Activated CD4-positive, alpha-beta T cell treated with anti-CD3 and anti-CD28 coated beads, Interleukin-2, amount 50 U/mL, for 1 hour (primary cell): ENCODE data around the gene GORASP1.

Experiments
- DNase-seq: peaks from one replicate; pipeline ENCODE4 v3.0.0-alpha.2; 2020

Gene GORASP1

DNA sequence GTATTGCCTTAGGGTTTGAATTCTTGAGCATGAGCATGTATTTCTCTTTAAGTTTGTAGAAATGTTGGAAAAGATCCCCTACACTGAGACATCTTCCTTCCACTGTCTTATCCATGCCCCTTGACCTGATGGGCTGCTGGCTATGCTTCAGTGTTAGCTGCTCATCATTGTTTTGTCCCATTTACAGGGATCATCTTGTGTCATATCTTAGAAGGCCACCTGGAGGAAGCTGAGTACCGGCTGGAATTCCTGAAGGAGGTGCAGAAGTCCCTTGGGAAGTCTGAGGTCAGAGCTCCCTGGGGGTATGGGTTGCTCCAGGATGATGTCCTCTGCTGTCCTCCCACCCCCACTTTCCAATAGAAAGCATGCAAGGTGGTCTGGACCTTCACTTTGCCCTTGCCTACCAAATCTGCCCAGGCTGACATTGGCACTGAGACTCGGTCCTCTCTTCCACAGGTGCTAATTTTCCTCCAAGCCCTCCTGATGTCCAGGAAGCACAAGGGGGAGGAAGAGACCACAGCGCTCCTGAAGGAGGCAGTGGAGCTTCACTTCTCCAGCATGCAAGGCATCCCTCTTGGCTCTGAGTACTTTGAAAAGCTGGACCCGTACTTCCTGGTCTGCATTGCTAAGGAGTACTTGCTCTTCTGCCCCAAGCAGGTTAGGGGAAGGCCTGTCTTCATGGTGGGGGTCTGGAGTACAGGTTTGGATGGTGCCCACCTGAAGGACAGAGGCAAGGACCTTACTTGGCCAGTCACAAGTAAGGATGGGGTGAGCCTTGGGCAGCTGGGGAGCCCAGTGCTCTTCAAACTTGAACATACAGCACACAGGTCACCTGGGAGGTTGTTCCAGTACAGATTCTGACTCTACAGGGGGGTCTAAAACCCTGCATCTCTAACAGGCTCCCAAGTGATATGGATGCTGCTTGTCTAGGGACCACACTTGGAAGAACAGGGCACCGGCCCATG lies 17.7 kb upstream of the GORASP1 start:
- no peak for DNase-seq

DNA sequence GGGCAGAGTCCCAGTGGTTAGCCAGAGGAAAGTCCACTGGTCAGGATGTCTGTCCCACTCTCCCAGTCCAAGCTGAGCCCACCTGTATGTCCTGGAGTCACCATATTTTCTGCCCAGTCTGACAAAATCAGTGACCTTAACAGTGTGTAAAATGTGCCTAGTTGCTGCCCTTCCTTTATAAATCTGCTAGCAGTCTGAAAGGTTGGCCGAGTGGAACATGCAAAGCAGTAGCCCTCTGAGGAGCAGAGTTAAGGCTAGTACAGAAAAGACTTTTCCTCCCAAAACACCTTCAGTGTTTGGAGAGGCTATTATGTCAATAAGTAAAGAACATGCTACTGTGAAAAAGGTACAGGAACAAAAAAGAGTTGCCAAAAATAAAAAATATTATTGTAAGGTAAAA lies 15.4 kb upstream of the GORASP1 start:
- DNase-seq, result no peak

DNA sequence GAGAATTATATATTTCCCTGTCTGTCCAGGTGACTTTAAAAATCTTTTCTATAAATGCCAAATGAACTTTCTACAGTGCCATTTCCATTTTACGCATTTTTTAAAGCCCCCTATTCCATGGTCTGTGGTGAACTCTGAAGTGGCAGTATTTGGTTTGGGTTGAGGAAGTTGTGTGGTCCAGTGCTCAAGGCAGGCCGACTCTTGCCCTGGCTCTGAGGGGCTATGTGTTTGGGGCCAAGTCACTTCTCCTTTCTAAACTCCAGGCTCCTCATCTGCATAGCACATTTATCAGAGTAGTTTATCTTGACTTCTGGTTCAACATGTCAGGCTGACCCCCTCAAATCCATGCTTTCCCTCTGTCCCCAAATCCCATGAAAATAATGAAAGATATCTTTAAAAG lies 14.2 kb upstream of the GORASP1 start:
- no peak for DNase-seq

DNA sequence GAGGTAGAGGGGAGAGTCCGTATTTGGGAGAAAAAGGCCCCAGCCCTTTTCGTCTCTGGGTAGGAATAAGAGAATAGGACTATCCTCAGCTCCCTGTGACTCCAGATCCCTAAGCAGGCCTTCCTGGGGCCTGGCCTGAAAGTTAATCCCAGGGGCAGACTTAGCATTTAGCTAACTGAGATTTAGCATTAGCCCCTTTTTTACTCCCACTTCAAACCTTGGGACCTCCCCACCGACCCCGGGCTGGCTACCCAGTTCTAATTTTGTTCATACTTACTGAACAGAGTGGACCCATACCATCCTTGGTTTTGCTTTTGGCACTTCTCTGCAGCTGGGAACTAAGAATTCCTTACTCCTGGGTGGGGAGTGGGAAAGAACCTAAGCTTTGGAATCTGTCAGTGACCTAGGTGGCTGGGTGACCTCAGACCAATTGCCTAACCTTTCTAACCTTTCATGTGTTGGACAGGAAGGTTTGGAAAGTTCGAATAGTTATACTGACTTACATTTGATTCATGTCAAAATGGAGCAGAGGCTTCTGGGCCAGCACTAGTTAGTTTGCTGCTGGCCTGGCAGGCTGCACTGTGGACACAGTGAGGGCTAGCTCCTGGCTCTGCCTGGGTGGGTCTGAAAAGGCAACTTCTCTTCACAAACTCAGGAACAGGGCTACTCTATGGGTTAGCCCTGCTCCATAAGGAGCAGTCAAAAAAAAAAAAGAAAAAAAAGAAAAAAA lies 11.7 kb upstream of the GORASP1 start:
- DNase-seq, result no peak

DNA sequence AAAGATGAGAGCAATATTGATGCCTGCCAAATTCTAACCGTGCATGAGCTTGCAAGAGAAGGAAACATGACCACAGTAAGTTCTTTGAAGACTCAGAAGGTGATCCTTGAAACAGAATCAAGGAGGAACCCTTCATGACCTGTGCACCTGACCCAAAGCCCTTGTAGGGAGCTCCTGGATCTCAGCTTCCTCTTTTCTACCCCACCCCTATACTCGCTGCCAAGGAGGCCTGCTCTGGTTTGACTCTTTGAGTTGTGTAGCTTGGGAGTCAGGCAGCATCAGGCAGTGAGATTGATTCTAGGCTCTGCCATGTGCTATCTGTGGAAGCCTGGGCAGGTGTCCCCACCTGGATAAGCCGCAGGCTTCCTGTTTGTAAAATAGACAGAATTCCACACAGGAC lies 10.7 kb upstream of the GORASP1 start:
- no peak for DNase-seq

DNA sequence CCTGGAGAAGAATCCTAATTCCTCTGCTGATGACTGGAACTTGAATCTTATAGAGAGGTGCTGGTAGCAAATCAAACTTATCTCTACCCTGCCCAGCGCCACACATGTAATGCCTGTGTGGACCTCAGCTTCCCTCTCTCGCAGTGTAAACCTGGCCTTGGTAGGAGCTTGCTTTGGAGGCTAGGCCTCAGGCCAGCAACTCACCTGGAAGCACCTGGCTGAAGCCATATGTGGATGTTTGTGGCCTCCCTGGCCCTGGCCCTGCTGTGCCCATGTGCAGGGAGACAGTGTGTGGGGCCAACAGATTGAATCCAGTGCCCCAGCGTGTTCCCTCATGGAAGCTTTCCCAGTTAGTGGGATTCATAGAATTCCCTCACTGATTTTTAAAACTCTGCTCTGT lies 8.4 kb upstream of the GORASP1 start:
- no peak for DNase-seq

DNA sequence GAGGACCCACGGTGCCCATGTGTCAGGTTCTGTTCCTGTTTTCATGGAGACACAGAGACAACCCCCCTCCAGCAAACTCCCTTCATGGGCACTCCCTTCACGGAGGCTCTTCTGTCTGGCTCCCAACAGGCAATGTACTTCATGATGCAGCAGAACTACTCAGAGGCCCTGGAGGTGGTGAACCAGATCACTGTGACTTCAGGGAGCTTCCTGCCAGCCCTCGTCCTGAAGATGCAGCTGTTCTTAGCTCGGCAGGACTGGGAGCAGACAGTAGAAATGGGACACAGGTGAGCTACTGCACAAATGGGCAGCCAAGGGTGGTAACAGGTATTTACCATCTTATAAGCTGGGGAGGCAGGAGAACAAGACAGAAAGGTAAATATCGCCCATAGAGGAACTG lies 7.0 kb upstream of the GORASP1 start:
- no peak for DNase-seq

GRCh38 chr3:39113291-39113690 lies 5.9 kb upstream of the GORASP1 start:
- no peak for DNase-seq

- no peak for DNase-seq
Measured at GRCh38 chr3:39112535-39112934, 5.1 kb upstream of the GORASP1 start.

- no peak for DNase-seq
Measured at GRCh38 chr3:39112113-39112512, 4.7 kb upstream of the GORASP1 start.

DNA sequence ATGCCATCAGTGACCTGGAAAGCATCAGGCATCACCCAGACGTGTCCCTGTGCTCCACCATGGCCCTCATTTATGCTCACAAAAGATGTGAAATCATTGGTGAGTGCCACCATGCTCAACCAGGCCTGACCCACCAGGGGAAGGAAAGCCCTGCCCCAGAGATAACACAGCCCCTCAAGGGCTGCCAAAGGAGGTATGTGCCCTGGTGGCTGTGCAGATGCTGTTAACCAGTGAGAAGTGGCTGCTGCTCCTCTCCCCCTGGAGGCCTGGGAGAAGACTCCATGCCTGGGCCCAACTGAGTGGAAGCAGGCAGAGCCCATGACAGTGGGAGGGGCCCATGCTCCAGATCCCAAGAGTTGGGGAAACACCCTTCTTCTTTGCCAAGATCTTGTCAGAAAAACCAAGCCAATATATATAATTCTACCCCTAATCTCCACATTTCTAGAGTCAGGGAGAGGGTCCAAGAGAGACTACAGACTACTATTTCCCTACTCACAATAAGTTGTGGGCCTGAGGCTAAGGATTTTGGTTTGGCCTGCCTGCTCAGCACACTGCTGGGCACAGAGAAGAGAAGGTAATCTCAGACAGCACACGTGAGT lies 2.7 kb upstream of the GORASP1 start:
- no peak for DNase-seq

- no peak for DNase-seq
Measured at GRCh38 chr3:39109086-39109485, 1.7 kb upstream of the GORASP1 start.

DNA sequence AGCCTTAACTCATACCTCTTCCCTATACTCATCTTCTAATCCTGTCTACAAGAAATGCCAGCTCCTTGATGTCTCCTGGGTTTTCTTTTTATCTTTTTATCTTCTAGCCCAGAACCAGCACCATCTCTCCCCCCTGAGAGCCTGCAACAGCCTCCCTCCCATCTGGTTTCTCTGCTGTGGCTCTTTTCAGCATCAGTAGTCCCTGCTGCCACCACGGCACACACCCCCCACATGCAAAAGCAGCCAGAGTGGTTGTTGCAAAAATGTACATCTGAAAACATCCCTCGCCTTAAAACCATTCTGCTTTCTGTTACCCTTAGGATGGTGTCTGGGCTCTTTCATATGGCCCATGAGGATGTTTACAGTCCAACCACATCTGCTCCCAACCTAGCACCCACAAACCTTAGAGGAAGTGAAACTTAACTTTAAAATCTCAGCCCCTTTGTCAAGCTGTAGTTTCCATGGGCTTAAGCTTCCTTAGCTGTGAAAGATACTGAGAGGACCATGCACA lies 828 bp upstream of the GORASP1 start:
- DNase-seq, result no peak

GRCh38 chr3:39106851-39107387 lies 508 bp downstream of the GORASP1 start:
- peak; percentile 15 for DNase-seq

DNA sequence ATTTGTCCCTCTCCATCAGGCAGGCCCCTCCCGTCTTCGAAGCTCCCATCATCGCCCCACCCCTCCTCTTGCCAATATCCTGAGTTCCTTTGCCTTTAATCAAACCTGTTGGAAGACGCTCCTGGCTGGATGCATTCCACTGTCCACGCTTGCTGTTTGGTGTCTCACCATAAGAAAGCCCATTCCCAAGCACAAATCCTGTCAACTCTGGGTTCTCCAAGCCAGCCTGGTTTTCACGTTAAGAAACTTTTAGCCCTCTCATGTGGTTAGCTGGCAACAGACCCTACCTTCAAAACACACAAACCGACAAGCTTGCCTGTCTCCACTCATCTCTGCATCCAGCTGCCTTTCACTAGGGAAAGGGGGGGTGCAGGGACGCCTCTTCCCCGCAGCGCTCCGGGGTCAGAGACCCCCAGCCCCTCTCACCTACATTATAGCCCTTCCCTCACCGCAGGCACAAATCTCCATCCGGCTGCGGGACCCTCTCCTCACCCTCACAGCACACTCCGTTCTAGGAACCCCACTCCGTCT lies 1.1 kb downstream of the GORASP1 start:
- no peak for DNase-seq

DNA sequence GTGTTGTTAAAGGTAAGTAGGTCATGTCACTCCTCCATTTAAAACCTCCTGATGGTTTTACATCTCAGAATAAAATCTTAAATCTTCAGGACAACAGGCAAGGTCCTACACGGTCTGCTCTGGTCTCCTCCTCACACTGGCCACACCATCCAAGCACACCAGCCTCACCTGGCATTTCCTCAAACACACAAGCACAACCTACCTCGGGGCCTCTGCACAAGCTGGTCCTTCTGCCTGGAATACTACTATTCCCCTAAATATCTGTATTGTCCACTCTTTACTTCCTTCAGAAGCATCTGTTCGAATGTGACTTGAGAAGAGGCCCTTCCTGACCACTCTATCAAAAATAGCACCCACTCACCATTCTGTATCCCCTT lies 1.8 kb downstream of the GORASP1 start:
- DNase-seq, result no peak

GRCh38 chr3:39104961-39105686 lies 2.3 kb downstream of the GORASP1 start:
- peak; percentile 20 for DNase-seq

DNA sequence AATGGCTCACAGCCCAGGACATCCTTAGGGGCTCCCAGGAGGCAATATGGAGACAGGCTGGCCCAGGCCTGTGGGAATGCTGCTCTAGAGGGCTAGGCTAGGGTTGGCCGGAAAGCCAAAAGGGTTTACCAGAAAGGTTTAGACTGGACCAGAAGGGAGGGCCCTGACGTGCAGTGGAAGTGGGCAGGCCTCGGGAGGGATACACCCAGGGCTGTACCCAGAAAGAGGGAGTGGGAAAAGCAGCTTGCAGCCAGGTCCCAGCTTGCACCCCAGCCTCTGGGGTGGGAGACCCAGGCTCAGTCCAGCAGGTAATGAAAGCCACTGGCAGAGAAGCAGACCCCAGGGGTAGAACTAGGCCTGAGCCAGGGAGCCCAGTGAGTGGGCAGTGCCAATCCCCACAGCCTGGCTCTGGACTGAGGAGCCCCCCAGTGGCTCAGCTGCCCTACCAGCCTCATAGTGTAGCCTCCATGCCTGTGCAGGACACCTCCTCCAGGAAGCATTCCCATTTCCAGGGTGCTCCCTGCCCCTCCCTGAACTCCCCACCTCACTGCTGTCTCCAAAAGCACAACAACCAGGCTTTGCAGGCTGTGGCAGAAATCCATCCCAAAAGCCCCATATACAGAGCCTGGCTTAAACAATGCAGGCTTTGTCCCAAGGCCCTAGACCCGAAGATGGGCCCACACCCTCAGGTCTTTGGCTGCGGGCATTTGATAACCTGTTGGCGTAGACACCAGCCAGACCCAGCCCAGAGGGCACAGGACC lies 3.5 kb downstream of the GORASP1 start:
- DNase-seq, result no peak

DNA sequence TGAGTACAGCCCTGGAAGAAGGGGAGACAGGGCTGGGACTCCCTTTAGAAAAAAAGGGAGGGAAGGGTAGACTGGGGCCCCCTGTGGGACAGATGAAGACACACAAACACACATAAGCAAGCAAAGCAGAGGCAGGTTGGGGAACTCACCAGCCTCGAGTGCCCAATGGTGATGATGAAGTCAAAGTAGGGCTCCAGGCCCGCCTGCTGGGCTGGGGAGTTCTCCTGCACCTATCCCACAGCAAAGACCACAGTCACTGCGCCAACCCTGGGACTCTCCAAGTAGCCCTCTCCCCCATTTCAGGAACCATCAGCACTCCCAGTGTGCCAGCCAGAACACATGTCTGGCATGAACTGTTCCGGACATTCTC lies 4.1 kb downstream of the GORASP1 start:
- no peak for DNase-seq

DNA sequence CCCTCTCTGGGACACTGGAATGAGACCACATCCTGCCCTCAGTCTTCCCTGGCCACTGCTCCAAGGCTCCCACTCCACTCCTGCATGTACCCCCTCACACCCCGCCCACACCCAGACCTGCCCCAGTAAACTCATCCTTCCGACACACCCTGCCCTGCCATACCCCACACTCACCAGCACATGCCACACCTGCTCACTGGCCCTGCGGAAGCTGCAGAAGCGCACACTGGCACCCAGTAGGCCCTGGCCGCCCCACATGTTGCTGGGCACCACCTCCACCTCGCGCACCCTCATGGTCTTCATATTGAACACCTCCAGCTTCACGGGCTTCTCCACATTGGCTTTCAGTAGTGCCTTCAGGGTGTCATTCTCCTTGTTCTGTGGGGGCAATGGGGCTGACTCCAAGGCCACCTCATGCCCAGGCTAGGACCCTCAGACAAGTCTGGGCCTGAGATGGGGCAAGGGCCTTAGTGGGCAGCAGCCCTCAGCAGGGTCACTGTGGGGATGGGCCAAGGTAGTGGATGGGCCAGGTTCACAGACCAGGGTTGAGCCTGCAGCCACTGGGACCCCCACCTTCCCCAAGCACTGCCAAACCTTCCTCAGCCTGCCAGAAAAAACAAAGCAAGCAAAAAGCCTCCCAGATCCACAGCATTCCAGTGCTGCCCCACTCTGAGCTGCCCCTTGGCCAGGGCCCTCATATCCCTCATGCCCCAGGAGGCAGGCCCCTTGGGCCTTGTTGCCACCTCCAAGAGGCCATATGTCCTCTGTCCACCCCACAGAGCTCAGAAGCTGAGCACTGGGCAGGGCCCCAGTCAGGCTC lies 4.7 kb downstream of the GORASP1 start:
- no peak for DNase-seq
